HepG2 (cell line): ENCODE results near the gene GNAI2. TPM values are rescaled to one million over a fixed set of nuclear protein-coding genes. Genes with fewer than 3 reads are reported as not detected.

Source experiments
- ATAC-seq: fragments of 200-7000 bp; cut with Tn5 transposase; 3 replicates; pipeline ENCODE4 v1.9.1; 2020; ENCODE audit warnings: mild to moderate bottlenecking, moderate library complexity
- BruUV-seq: library from RNA; stranded (reverse); fragments of 400-500 nt; replicated peaks from 2 replicates; lab custom pipeline; 2021; lab: Mats Ljungman, UMichigan
- CTCF ChIA-PET: fragments of 300-600 bp; formaldehyde crosslinking; extraction: SDS; loops from one replicate; lab custom pipeline; 2021; ENCODE audit warnings: low total read pairs, inconsistent platforms, low intra/inter-chr PET ratio; lab: Yijun Ruan, JAX
- POLR2A ChIA-PET: fragments of 350-600 bp; sonication (Branson Sonifier 250); formaldehyde crosslinking; loops from one replicate; lab custom pipeline; 2020; ENCODE audit warnings: antibody characterized with exemption, inconsistent platforms; lab: Yijun Ruan, JAX
- DNase-seq: peaks from one replicate; pipeline ENCODE4 v3.0.0-alpha.2; 2015; ENCODE audit warnings: low spot score
- FAIRE-seq: peaks from 3 replicates; lab custom pipeline; 2011; peaks lifted over from hg19 to GRCh38; lab: Jason Lieb, UNC
- H2AFZ ChIP-seq: one replicate; pipeline ENCODE4 v1.6.1; 2011; ENCODE audit warnings: low read length, inconsistent platforms
- H3K27ac ChIP-seq: fragments of 300-600 bp; 3 replicates; pipeline ENCODE4 v1.8.0; 2011; ENCODE audit warnings: mixed run types, mild to moderate bottlenecking, mixed read lengths, low read length, inconsistent platforms; ENCODE audit not compliant: insufficient read depth; ENCODE audit errors: extremely low read length
- H3K27me3 ChIP-seq, 2 experiments: fragments of 200-600 bp in 1 of 2; 2 replicates in 1 of 2; 3 replicates in 1 of 2; pipeline versions ENCODE4 v1.6.0 to v1.8.0; 2011; ENCODE audit warnings: low read length in 2 of 2, mild to moderate bottlenecking in 2 of 2, moderate library complexity in 2 of 2, inconsistent platforms in 1 of 2; ENCODE audit not compliant: insufficient read depth in 2 of 2, control insufficient read depth in 1 of 2
- H3K36me3 ChIP-seq, 2 experiments: fragments of 200-600 bp in 1 of 2; replicated peaks in 1 of 2; 2 replicates in 1 of 2; 3 replicates in 1 of 2; pipeline versions ENCODE4 v1.5.1 to v1.8.0; 2011; ENCODE audit warnings: low read length in 2 of 2, inconsistent platforms in 1 of 2; ENCODE audit not compliant: insufficient read depth in 2 of 2, control insufficient read depth in 1 of 2
- H3K4me1 ChIP-seq: 2 replicates; pipeline ENCODE4 v1.5.1; 2012; ENCODE audit warnings: low read length, inconsistent platforms; ENCODE audit not compliant: insufficient read depth
- H3K4me2 ChIP-seq: 2 replicates; pipeline ENCODE4 v1.6.0; 2011; ENCODE audit warnings: low read depth, low read length, inconsistent platforms
- H3K4me3 ChIP-seq, 3 experiments: fragments of 200-600 bp in 1 of 3; sonication (generic), shearing (Covaris generic) in 1 of 3; replicated peaks in 1 of 3; 2 replicates each; pipeline ENCODE4 v1.5.1; 2011 to 2016; ENCODE audit warnings: low read length in 3 of 3, inconsistent platforms in 2 of 3, low read depth in 2 of 3, mild to moderate bottlenecking in 2 of 3, control low read depth in 1 of 3, mixed read lengths in 1 of 3; ENCODE audit not compliant: insufficient read depth in 1 of 3
- H3K79me2 ChIP-seq: one replicate; pipeline ENCODE4 v1.6.1; 2011; ENCODE audit warnings: low read length, inconsistent platforms; ENCODE audit not compliant: insufficient read depth
- H3K9ac ChIP-seq: 2 replicates; pipeline ENCODE4 v1.6.0; 2011; ENCODE audit warnings: mild to moderate bottlenecking, low read depth, low read length, inconsistent platforms; ENCODE audit not compliant: insufficient read depth
- H3K9me3 ChIP-seq: 2 replicates; pipeline ENCODE4 v1.5.1; 2012; ENCODE audit warnings: mild to moderate bottlenecking, low read length
- H4K20me1 ChIP-seq: 2 replicates; pipeline ENCODE4 v1.6.0; 2011; ENCODE audit warnings: inconsistent platforms, mild to moderate bottlenecking, low read length, moderate library complexity; ENCODE audit not compliant: insufficient read depth
- ASH2L ChIP-seq: fragments of 300-600, 200-600 bp; sonication (generic); IDR thresholded peaks from 2 replicates; pipeline ENCODE4 v1.7.0; 2017; ENCODE audit warnings: low read depth, mild to moderate bottlenecking, moderate library complexity, mixed read lengths, low read length; ENCODE audit not compliant: insufficient read length
- ATAD3A ChIP-seq: sonication (generic); formaldehyde crosslinking; IDR thresholded peaks from 2 replicates; pipeline ENCODE4 v1.4.0; 2020; ENCODE audit warnings: missing genetic modification reagents
- ATF1 ChIP-seq: IDR thresholded peaks from 2 replicates; pipeline ENCODE4 v1.6.1; 2016; ENCODE audit warnings: mild to moderate bottlenecking, control low read depth
- CEBPG ChIP-seq: IDR thresholded peaks from 2 replicates; pipeline ENCODE4 v1.6.1; 2016
- GATAD1 ChIP-seq: IDR thresholded peaks from 2 replicates; pipeline ENCODE4 v1.6.1; 2016; ENCODE audit warnings: missing genetic modification reagents, missing compliant biosample characterization
- KLF6 ChIP-seq: IDR thresholded peaks from 2 replicates; pipeline ENCODE4 v1.8.0; 2016; ENCODE audit warnings: missing biosample characterization, missing genetic modification reagents
- NFE2 ChIP-seq: sonication (generic); formaldehyde crosslinking; IDR thresholded peaks from 2 replicates; pipeline ENCODE4 v1.4.0; 2020; ENCODE audit warnings: missing genetic modification reagents
- NR2F6 ChIP-seq, 2 experiments: IDR thresholded peaks; 2 replicates each; pipeline ENCODE4 v1.6.1; 2016; ENCODE audit warnings: antibody characterized with exemption in 1 of 2, mild to moderate bottlenecking in 1 of 2
- RFXAP ChIP-seq: sonication (generic); formaldehyde crosslinking; IDR thresholded peaks from 2 replicates; pipeline ENCODE4 v1.4.0; 2020; ENCODE audit warnings: missing genetic modification reagents, borderline replicate concordance
- SIX1 ChIP-seq: sonication (generic); formaldehyde crosslinking; IDR thresholded peaks from 2 replicates; pipeline ENCODE4 v1.4.0; 2020; ENCODE audit warnings: missing genetic modification reagents, borderline replicate concordance
- ZNF605 ChIP-seq: sonication (generic); formaldehyde crosslinking; IDR thresholded peaks from 2 replicates; pipeline ENCODE4 v1.8.0; 2022; ENCODE audit warnings: mild to moderate bottlenecking, missing genetic modification reagents
- WGBS: methylation state at CpG from one replicate; pipeline ENCODE4 v1.1.6; 2017; ENCODE audit warnings: low lambda C conversion rate; 5-methylcytosine and 5-hydroxymethylcytosine counted together
- in situ Hi-C: cut with HindIII; loops from 2 replicates; pipeline ENCODE4 v1.10.0; 2017; ENCODE audit warnings: low pct_unique_long_range_greater_than_20kb; ENCODE audit not compliant: extremely low pct_ligation_motif_present
- intact Hi-C: fragments of 100-400 bp; cut with micrococcal nuclease; formaldehyde crosslinking; loops from one replicate; pipeline ENCODE4 v1.10.0; 2022; ENCODE audit not compliant: unreplicated experiment
- polyA plus RNA-seq, 8 experiments: library from polyadenylated mRNA; depleted of rRNA in 3 of 8; stranded (reverse) in 7 of 8; unstranded in 1 of 8; fragments of >200 nt; fragmentation: Illumina TruSeq in 4 of 8; extraction: Trizol in 4 of 8; gene quantifications; 2 replicates each; pipeline versions ENCODE4 v1.2.1 to v1.2.3, GENCODE V29; 2011 to 2016; ENCODE audit warnings: low read depth in 4 of 8, missing spikeins in 1 of 8, mixed read lengths in 1 of 8; ENCODE audit not compliant: insufficient read depth in 1 of 8
- total RNA-seq, 5 experiments: library from RNA; depleted of rRNA; stranded (reverse); fragments of >200 nt; fragmentation: Illumina TruSeq; extraction: Trizol; gene quantifications; 2 replicates each; pipeline ENCODE4 v1.2.3, GENCODE V29; 2016; ENCODE audit warnings: low read depth in 1 of 5
- TF ChIP-seq, protein P1 (sequence below), 2 experiments: sonication (generic) in 1 of 2; formaldehyde crosslinking in 1 of 2; IDR thresholded peaks; 2 replicates each; pipeline versions ENCODE4 v1.5.1 to v1.6.1; 2011 to 2020; ENCODE audit warnings: borderline replicate concordance in 1 of 2, low read depth in 1 of 2, low read length in 1 of 2, mild to moderate bottlenecking in 1 of 2, missing genetic modification reagents in 1 of 2, moderate library complexity in 1 of 2
- TF ChIP-seq, protein P2 (sequence below): sonication (generic); formaldehyde crosslinking; IDR thresholded peaks from 2 replicates; pipeline ENCODE4 v1.8.0; 2022; ENCODE audit warnings: mild to moderate bottlenecking, missing genetic modification reagents, moderate library complexity
- TF ChIP-seq, protein P3 (sequence below): sonication (generic); formaldehyde crosslinking; IDR thresholded peaks from 2 replicates; pipeline ENCODE4 v1.5.0; 2020; ENCODE audit warnings: missing genetic modification reagents
- TF ChIP-seq, protein P4 (sequence below): IDR thresholded peaks from 2 replicates; pipeline ENCODE4 v1.6.1; 2016; ENCODE audit warnings: missing compliant biosample characterization, missing genetic modification reagents, borderline replicate concordance
- TF ChIP-seq, protein P5 (sequence below): conservative IDR thresholded peaks from 2 replicates; pipeline ENCODE4 v1.6.1; 2018; ENCODE audit warnings: missing genetic modification reagents

Gene GNAI2
- total and polyA plus RNA-seq, 2 of the 13 experiments (the other 11 are each of a cell fraction or from before 2014, with no cell fraction given), result 51.1 to 66.2 TPM

DNA sequence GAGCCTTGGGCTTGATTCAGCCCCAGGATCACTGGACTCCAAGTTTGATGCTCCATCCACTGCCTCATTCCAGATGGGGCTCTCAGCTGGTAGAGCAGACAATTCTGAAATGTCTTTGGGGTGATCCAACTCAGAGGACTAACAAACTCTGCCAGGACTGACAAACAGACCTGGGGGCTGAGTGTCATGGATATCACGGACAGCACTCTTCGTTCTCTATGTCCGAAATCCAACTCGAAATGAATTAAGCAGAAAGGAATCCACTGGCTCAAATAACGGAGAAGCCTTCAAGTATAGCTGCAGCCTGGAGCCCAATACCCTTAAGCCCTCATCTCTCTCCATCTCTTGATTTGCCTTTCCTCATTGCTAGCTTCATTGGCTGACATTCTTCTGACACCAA is 16.7 kb upstream of the GNAI2 start (continued):
- TF ChIP-seq, protein P1, sequence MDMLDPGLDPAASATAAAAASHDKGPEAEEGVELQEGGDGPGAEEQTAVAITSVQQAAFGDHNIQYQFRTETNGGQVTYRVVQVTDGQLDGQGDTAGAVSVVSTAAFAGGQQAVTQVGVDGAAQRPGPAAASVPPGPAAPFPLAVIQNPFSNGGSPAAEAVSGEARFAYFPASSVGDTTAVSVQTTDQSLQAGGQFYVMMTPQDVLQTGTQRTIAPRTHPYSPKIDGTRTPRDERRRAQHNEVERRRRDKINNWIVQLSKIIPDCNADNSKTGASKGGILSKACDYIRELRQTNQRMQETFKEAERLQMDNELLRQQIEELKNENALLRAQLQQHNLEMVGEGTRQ (IDR thresholded peaks at IDR 0.05; ENCODE audit: low read depth, low read length), result no peak
- TF ChIP-seq, protein P1 (CRISPR knock-in tag; IDR thresholded peaks at IDR 0.05; ENCODE audit: borderline replicate concordance), result no peak
- TF ChIP-seq, protein P2, sequence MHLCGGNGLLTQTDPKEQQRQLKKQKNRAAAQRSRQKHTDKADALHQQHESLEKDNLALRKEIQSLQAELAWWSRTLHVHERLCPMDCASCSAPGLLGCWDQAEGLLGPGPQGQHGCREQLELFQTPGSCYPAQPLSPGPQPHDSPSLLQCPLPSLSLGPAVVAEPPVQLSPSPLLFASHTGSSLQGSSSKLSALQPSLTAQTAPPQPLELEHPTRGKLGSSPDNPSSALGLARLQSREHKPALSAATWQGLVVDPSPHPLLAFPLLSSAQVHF (CRISPR knock-in tag), result no peak

DNA sequence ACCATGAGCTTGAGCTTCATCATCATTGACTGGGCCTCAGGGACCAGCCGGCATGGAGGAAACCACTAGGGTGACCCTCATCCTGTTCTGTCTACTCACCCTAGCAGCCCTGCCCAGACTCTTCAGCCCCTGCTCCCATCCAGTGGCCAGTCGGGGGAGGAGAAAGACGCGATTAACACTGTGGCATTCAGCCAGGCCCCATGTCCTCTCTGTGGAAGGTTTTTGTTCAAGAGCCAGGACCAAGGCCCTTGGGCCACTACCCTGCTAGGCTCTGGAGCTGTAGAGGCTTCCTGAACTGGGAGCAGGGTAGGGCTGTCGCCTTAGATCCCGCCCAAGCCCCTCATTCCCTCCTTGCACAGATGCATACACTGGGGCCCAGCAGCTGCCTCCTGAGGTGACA is 15.9 kb upstream of the GNAI2 start:
- Histone ChIP-seq H3K27ac (peak overlapping the region; percentile 81), H3K27me3 (no peaks in the 10 kb centered on the region), H3K36me3 (peaks cover 22 to 47% of the 10 kb centered on the region in 2 experiments), H3K4me3 (no peak overlapping the region), H2AFZ (no peak overlapping the region), H4K20me1 (no peaks in the 10 kb centered on the region), H3K4me1 (peaks cover 51% of the 10 kb centered on the region), H3K9me3 (no peaks in the 10 kb centered on the region), H3K79me2 (no peaks in the 10 kb centered on the region), H3K4me2 (no peak overlapping the region), H3K9ac (no peak overlapping the region)
- in situ Hi-C loops (no loop called here), intact Hi-C loops (no loop called here)
- 100% methylated on average over 2 of the region's 6 CpGs for WGBS
- CTCF ChIA-PET, result interaction anchor here (9.0 kb wide), 1 partner anchor 26 kb away, joined by 265 read pairs; the partner anchor contains the start of gene GNAT1
- DNase-seq (no peak), FAIRE-seq (no peak), ATAC-seq (no peak)
- BruUV-seq, result TSS peak; percentile 39
- POLR2A ChIA-PET, result interaction anchor here (1.3 to 16.5 kb wide), 6 partner anchors 15 to 117 kb away, joined by 4 to 625 read pairs (median 14); partner anchors contain the start of genes GNAI2, GNAT1 and SLC38A3
- TF ChIP-seq, protein P3, sequence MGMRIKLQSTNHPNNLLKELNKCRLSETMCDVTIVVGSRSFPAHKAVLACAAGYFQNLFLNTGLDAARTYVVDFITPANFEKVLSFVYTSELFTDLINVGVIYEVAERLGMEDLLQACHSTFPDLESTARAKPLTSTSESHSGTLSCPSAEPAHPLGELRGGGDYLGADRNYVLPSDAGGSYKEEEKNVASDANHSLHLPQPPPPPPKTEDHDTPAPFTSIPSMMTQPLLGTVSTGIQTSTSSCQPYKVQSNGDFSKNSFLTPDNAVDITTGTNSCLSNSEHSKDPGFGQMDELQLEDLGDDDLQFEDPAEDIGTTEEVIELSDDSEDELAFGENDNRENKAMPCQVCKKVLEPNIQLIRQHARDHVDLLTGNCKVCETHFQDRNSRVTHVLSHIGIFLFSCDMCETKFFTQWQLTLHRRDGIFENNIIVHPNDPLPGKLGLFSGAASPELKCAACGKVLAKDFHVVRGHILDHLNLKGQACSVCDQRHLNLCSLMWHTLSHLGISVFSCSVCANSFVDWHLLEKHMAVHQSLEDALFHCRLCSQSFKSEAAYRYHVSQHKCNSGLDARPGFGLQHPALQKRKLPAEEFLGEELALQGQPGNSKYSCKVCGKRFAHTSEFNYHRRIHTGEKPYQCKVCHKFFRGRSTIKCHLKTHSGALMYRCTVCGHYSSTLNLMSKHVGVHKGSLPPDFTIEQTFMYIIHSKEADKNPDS (CRISPR knock-in tag), result no peak
- TF ChIP-seq ASH2L (no peak), NR2F6 (IDR thresholded peaks at IDR 0.05) (no peak), NR2F6 (CRISPR knock-in tag; IDR thresholded peaks at IDR 0.05) (0 out of 2 replicates have a peak, but pooled peaks have one; percentile 21), SIX1 (CRISPR knock-in tag) (no peak), ATAD3A (CRISPR knock-in tag) (no peak), KLF6 (no peak), RFXAP (CRISPR knock-in tag) (no peak), CEBPG (CRISPR knock-in tag) (no peak), ZNF605 (CRISPR knock-in tag) (0 out of 2 replicates have a peak, but pooled peaks have one; percentile 5), NFE2 (CRISPR knock-in tag) (no peak), GATAD1 (CRISPR knock-in tag) (no peak), ATF1 (no peak)
- TF ChIP-seq, protein P4, sequence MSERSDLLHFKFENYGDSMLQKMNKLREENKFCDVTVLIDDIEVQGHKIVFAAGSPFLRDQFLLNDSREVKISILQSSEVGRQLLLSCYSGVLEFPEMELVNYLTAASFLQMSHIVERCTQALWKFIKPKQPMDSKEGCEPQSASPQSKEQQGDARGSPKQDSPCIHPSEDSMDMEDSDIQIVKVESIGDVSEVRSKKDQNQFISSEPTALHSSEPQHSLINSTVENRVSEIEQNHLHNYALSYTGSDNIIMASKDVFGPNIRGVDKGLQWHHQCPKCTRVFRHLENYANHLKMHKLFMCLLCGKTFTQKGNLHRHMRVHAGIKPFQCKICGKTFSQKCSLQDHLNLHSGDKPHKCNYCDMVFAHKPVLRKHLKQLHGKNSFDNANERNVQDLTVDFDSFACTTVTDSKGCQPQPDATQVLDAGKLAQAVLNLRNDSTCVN (CRISPR knock-in tag), result no peak
- TF ChIP-seq, protein P5, sequence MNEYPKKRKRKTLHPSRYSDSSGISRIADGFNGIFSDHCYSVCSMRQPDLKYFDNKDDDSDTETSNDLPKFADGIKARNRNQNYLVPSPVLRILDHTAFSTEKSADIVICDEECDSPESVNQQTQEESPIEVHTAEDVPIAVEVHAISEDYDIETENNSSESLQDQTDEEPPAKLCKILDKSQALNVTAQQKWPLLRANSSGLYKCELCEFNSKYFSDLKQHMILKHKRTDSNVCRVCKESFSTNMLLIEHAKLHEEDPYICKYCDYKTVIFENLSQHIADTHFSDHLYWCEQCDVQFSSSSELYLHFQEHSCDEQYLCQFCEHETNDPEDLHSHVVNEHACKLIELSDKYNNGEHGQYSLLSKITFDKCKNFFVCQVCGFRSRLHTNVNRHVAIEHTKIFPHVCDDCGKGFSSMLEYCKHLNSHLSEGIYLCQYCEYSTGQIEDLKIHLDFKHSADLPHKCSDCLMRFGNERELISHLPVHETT, result no peak
